GM19438 (cell line): ENCODE data around the gene IMMP2L.

Experiments used
- ATAC-seq: cut with Tn5 transposase; IDR thresholded peaks from one replicate; pipeline ENCODE4 v1.9.1; 2021; ENCODE audit warnings: low read depth; ENCODE audit not compliant: unreplicated experiment

The IMMP2L gene

GRCh38 chr7:110918949-110919548, 643.2 kb downstream of the IMMP2L start:
- ATAC-seq, result peak; percentile 82

- ATAC-seq, result no peak
Observed at GRCh38 chr7:110914263-110914662, 648.0 kb downstream of the IMMP2L start.

GRCh38 chr7:110911632-110912031, 650.7 kb downstream of the IMMP2L start:
- ATAC-seq, result no peak

- ATAC-seq, result no peak
Observed at GRCh38 chr7:110909117-110909516, 653.2 kb downstream of the IMMP2L start.

- no peak for ATAC-seq
Observed at GRCh38 chr7:110905773-110906566, 656.3 kb downstream of the IMMP2L start.

- ATAC-seq, result no peak
Observed at GRCh38 chr7:110898516-110898915, 663.8 kb downstream of the IMMP2L start.

- ATAC-seq, result no peak
Observed at GRCh38 chr7:110897538-110897937, 664.8 kb downstream of the IMMP2L start.

GRCh38 chr7:110894111-110894510, 668.2 kb downstream of the IMMP2L start:
- ATAC-seq, result no peak

GRCh38 chr7:110891197-110891596, 671.1 kb downstream of the IMMP2L start:
- no peak for ATAC-seq

GRCh38 chr7:110890101-110890500, 672.2 kb downstream of the IMMP2L start:
- no peak for ATAC-seq

GRCh38 chr7:110889335-110889734, 673.0 kb downstream of the IMMP2L start:
- ATAC-seq, result no peak

GRCh38 chr7:110888641-110889040, 673.7 kb downstream of the IMMP2L start:
- no peak for ATAC-seq

GRCh38 chr7:110885474-110885873, 676.8 kb downstream of the IMMP2L start:
- ATAC-seq, result no peak

GRCh38 chr7:110881721-110882120, 680.6 kb downstream of the IMMP2L start:
- ATAC-seq, result no peak

GRCh38 chr7:110880971-110881370, 681.3 kb downstream of the IMMP2L start:
- no peak for ATAC-seq

GRCh38 chr7:110877016-110877415, 685.3 kb downstream of the IMMP2L start:
- ATAC-seq, result no peak

GRCh38 chr7:110875346-110875745, 686.9 kb downstream of the IMMP2L start:
- no peak for ATAC-seq

GRCh38 chr7:110871856-110872255, 690.4 kb downstream of the IMMP2L start:
- no peak for ATAC-seq

GRCh38 chr7:110870926-110871325, 691.4 kb downstream of the IMMP2L start:
- ATAC-seq, result no peak

GRCh38 chr7:110868458-110868857, 693.8 kb downstream of the IMMP2L start:
- ATAC-seq, result no peak

- no peak for ATAC-seq
Observed at GRCh38 chr7:110867771-110868170, 694.5 kb downstream of the IMMP2L start.

- ATAC-seq, result no peak
Observed at GRCh38 chr7:110863258-110863657, 699.0 kb downstream of the IMMP2L start.
